ENCODE measurements around the gene PSMB11.
A peak's percentile ranks its signal among the peaks of the same experiment; 100 is the strongest.
"Not testable (repeated sequence)": the region's sequence is repeated elsewhere in the genome, so short reads cannot be mapped to it uniquely, and the experiment has no call there.

Gene PSMB11

DNA sequence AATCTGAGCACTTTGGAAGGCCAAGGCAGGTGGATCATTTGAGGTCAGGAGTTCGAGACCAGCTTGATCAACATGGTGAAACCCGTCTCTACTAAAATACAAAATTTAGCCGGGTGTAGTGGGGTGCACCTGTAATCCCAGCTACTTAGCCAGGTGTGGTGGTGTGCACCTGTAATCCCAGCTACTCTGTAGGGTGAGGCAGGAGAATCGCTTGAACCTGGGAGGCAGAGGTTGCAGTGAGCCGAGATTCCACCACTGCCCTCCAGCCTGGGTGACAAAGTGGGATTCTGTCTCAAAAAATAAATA, 28.3 kb upstream of the PSMB11 start:
- not testable (repeated sequence) for DNase-seq (ENCODE audit: low read depth in 2 of 2)

DNA sequence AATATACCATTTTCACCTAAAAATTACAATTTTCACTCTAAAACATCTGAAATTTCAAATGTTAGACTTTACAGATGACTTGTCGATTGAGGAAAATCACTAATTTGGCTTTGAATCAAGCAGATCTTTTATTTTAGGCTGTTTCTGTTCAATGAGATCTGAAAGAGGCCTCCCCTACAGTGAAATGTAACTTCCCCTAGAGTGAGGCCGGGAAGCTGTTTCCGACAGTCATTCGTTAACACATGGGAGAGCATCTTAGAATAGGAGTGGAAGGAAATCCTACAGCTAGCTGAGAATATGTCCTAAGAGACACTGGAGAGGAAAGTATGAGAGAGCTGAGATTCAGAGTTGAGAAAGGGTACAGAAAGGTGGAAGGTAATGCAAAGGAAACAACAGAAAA, 26.4 kb upstream of the PSMB11 start:
- DNase-seq (ENCODE audit: low read depth in 2 of 2): no peak

DNA sequence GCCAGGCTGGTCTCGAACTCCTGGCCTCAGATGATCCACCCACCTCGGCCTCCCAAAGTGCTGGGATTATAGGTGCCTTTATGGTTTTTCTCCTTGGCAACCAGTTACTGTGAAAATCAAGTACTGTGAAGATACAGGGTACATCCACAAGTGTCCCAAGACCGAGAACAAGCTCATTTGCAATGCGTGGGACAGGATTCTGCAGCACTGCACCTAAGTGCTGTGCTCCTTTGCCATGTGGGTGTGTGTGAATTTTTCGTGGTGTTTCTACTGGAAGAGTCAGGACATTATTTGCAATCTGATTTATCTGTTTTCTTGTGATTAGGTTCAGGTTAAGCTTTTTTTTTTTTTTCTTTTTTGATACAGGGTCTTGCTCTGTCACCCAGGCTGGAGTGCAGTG, 24.9 kb upstream of the PSMB11 start:
- no peak for DNase-seq (ENCODE audit: low read depth in 2 of 2)

DNA sequence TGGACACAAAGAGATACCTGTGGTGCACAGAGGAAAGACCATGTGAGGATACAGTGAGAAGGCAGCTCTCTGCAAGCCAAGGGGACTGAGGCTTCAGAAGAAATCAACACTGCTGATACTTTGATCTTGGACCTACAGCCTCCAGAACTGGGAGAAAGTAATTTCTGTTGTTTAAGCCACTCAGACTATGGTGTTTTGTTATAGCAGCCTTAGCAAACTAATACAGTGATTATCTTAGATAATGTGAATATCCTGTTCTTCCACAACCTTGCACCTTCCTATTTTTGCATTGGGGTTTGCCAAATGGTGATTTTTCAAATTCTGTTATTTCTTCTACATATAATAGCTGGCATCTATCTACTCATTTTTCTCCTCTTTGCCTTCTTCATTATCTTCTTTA, 23.9 kb upstream of the PSMB11 start:
- no peak for DNase-seq (ENCODE audit: low read depth in 2 of 2)

DNA sequence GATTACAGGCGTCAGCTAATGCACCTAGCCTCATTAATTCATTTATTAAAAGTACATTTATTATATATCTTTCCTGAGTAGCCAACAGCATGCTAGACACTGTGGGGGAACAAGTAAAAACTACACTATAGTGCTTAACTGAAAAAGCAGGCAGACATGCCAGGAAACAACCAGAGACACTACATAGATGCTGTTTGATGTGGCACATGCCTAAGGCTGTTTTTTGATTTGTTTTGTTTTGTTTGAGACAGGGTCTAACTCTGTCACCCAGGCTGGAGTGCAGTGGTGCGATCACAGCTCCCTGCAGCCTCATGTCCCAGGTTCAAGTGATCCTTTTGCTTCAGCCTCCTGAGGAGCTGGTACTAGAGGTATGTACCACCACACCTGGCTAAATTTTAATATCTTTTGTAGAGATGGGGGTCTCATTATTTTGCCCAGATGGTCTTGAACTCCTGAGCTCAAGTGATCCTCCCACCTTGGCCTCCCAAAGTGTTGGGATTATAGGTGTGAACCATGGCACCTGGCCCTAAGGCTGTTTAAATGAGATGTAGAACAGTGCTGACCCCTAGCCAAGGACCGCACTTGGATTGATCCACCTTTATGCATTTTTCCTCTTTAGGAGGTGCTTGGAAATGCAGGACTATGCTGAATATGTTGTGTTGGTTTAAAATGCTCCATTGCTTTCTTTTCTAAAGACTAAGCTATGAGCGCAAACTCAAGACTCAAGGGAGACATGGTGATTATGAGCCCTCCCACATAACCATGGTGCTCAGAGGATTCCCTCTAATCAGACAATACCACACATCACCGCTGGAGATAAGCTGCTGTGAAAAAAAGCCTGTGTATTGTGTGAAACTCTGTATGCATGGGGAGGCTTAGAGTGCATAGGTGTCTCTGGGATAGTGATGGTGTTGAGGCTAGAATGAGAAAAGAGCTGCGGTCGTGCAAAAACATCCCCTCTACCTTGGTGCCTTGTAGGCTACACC, 21.6 kb upstream of the PSMB11 start:
- DNase-seq (ENCODE audit: low read depth in 2 of 2): no peak

DNA sequence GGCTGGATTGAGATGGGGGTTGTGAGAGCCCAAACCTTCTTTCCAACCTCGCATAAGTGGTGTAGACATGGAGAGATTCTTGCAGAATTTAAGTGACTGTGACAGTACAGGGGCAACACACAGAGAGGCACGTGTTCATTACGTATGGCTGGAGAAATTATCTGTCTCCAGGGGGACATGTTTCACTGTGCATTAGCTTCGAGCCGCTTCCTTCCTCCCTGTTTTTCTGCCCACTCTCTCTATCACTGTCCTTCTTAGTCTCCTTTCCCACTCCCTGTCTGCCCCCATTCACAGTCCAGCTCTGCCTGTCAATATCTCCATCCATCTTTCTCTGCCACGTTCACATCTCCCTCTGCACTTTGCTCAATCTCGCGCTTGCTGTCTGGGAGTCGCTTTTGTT, 20.6 kb upstream of the PSMB11 start:
- DNase-seq (ENCODE audit: low read depth in 2 of 2): no peak

DNA sequence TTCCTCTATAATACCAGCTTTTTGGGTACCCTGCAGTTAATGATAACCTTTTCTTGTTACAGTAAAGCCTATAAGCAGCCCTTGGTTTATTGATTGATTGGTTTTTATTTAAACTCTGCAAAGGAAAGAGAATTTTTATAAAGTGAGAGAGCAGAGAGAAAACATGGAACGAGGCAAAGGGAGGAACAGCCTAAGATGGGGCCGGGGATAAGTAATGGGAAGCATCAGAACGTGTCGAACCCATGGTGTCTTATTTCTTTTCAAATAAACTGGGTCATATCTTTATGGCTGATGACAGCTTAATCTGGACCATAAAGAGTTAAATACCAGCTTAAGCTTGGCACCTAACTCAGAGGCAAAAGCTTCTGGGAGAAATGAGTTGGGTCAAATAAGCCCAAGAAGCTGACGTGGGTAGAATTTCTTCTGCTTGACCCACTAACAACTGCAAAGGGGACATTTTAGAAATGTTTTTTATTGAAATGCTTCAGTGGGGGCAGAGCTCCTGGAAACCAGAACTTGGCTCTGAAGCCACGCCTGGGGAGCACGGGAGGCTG, 20.0 kb upstream of the PSMB11 start:
- no peak for DNase-seq (ENCODE audit: low read depth in 2 of 2)

DNA sequence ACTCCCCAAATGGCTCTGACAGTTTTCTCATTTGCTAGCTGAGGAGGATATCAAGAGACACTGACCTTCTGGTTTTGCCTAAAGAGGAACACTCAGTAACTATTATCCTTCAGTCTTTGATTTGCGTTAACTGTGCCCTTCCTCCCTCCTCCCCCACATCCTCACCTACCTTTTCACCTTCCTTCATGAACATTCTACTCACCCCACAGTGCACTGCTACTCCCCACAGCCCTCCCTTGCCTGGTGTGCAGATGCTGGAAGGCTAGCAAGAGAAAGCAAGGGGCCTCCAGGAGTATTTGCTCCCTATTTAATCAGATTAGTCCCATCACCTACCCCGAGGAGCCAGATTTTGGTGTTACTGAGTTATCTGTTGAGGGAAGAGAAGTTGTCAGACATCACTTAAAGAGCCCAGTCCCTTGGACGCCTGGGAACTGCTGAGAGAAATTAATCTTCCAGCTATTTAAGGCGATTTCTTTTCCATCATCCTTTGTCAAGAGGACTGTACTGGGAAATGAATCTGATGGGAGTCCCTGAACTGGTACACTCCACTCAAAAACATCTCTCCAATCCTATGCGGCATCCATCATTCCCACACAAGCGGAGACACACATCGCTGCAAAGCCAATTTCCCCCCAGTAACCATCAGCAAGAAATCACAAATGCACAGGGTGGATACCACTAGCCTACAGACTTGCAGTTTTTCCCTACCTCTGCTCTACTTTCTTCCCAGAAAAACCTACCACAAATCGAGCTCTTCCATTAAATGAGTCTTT, 18.8 kb upstream of the PSMB11 start:
- no peak for DNase-seq (ENCODE audit: low read depth in 2 of 2)

DNA sequence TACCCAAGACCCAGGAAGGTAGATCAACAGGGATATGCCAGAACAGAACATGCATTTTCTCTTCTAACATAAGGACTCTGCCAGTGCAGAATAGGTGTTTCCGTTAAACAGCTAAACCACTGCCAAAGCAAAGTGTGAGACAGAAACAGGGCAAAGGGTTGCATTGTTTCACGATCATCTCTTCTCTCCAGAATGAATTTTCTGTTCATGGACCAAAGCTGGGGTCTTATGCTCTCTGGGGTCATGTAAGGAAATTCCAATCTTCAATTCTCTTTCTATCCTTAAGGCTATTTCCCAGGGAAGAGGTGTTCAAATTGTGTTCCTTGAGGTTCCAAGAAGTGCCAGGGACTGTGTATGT, 18.2 kb upstream of the PSMB11 start:
- no peak for DNase-seq (ENCODE audit: low read depth in 2 of 2)

DNA sequence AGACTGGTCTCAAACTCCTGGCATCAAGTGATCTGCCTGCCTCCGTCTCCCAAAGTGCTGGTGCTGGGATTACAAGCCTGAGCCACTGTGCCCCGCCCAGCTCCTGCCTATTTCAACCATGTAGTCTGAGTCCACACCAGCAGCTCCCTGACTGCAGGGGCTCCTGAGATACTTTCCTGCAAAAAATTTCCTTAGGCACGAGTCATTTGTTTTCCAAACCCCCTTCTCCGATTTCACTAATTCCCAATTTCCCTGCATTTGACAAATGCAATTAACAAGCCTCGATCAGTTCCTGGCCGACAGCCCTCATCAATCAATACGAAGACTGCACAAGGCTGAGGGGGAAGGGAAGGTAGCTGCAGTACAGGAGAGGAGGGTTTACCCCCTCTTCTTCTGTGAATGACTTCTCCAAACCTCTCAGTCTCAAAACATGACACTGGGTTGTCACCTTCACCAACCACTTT, 17.4 kb upstream of the PSMB11 start:
- no peak for DNase-seq (ENCODE audit: low read depth in 2 of 2)

DNA sequence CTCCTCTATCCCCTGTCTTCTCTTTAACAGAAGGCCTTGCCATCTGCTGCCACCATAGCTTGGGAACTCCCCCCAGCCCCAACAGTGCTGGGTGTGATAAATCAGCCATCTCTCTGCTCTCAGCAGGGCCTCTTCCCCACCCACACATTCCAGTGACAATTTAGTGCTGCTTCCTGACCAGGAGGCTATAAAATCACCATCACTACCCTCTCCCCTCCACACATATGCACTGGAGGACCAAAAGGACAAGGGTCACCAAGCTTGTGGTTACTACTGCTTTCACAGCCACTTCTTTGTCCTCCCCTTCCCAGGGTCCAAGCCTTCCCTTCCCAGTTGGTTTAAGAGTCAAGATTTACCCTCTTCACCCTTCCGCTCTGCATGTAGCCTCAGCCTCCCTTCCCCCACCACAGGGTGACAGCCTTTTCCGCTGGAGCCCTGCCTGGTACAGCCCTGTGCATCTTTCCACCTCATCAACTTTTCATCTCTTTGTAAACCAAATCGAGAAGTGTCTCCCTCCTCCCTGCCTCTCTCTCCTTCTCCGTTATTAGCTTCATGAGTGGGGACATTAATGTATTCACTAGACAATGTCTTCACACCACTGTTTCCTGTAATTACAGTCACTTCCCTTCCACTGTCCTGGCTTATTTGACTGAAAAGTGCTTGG, 16.7 kb upstream of the PSMB11 start:
- no peak for DNase-seq (ENCODE audit: low read depth in 2 of 2)

DNA sequence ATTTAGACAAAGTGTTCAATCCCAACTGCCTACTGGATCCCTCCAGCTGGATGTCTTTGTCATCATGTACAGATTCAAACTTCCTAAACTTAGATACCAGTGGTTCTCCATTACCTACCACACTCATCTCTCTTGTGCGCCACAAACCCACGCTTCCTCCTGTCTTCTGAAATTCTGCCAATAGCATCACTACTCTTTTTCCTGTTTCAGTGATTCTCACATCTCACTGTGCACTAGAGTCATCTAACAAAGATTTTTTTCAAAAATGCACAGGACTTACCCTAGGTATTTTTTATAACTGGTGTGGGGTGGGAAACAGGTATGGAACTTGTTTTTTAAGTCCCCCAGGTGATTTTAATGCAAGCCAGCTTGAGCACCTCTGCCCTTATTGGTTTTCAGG, 13.2 kb upstream of the PSMB11 start:
- DNase-seq (ENCODE audit: low read depth in 2 of 2): no peak

DNA sequence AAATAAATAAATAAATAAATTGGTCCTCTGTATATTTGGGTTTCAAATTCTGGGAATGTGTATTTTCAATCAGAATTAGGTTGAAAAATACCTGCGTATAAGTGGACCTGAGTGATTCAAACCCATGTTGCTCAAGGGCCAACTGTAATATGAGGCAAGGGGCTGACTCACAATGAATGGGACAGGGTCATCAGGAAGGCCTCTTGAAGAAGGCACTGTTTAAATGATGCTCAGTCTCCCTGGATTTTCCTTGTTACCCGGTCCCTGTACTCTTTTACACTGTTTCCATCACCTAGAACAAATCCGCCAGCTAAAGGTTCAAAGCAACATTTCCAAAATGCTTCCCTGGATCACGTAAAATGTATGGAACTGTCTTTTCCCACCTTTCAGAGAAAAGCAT, 11.1 kb upstream of the PSMB11 start:
- DNase-seq (ENCODE audit: low read depth in 2 of 2): no peak

DNA sequence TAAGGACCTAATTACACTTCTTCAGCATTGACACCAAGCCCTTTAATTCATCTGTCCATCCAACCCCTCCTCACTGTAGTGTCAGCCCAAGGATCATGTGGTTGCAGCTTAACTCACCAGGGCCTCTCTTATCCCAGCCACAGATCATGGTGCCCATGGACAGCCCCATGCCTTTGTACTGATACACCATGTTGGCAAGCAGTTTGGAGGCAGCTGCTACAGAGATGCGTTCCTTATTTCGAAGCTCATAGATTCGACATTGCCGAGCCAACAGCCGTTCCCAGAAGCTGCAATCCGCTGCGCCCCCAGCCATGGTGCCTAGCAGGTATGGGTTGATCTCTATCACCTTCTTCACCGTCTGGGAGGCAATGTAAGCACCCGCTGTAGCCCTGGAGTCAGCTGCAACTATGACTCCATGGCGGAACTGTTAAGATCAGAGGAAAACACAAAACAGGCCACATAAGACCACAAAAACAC, 8.7 kb upstream of the PSMB11 start:
- DNase-seq (ENCODE audit: low read depth in 2 of 2): no peak

DNA sequence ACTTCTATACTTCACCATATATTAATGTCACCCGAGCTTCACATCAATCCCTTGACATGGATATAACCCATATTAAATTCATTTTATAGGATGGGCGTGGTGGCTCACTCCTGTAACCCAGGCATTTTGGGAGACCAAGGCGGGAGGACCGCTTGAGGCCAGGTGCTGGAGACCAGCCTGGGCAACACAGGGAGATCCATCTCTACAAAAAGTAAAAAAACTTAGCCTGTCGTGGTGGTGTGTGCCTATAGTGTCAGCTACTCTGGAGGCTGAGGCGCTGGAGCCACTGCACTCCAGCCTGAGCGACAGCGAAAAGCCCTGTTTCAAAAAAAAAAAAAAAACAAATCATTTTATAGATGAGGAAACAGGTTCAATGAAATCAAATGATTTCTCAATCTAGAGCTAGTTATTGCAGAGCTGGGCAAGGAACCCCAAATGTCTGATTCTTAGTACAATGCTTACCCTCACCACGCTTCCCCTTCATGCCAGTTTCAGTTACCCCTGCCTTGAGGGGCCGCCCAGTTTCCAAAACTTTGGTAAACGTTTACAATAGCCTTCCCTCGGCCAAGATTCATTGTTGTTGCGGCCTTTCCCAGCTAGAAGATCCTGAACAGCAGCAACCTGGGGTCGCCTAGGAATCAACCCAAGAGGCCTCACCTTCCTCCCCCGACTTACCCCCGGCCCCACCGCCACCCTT, 8.1 kb upstream of the PSMB11 start:
- DNase-seq (ENCODE audit: low read depth in 2 of 2): no peak

DNA sequence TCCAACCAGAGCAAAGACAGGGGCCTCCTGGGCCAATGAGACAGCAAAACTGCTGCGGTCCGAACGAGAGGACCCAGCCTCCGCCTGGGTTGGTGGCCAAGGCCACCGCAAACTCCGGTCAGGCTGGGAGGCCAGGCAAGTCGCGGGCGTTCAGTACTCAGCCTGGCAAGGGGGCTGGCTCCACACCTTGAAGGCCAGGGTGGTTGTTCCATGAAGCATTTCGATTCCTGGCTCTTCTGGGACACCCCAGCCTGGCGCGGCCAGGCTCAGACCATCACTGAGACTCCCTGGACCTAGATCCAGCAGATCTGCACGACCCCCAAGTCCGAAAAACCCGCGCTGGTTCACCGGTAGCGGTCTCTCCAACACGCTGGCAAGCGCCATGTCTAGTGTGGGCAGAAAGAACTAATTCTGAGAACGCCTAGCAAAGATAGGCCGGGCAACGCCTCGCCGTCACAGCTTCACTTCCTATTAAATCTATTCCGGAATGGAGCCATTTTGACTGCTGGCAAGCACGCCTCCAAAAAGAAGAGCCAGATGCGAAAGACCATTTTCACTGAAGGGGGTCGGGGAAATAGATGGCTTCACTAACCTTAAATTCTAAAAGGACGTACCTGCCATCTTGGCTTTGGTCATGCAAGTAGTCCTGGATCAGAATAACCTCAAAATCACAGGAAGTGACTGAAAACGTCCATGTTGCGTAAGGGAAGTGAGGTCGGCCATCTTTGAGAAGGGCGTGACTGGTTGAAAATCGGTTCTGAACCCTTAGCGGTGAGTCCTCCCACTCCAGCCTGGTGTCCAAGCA, 7.3 kb upstream of the PSMB11 start, which contains the start of gene PSMB5:
PSMB5 (minus strand) TSS at position 403 of the 805 bp plus-strand sequence; CDS start at position 384, 19 bp downstream.
- peak; percentile 72 to 83 for DNase-seq (ENCODE audit: low read depth in 2 of 2)

DNA sequence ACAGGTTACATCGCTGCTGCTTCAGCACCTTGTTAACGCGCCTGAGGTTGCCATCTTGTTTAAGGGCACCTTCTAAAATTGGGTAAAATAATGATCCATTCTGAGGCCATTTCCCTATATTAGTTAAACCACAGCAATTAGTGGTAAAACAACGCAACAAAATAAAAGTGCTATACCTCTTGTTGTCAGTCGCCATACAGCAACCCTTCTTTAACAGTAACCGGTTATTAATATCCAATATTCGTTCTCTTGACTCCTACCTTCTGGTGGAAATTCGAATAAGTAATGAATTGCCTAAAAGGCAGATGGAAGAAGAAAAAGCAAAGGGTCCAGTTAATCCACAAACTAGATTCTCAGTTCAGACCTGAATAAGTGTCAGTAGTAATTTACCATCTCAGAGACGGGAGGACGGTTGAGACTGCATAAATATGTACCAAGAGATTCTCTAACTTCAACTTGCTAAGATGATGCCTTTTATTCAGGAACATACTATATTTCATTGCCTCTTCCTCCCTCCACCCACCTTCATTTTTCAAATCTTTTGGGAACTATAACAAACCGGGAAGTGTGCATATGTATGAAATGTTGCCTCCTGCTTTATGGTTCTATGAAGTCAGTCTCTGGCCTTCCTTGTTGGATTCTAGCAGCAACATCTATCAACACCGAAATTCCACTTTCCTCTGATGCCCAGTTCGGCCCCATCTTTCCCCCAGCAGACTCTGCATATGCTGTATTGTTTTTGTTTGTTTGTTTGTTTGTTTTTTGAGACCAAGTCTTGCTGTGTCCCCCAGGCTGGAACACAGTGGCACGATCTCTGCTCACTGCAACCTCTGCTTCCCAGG, 6.5 kb upstream of the PSMB11 start:
- no peak for DNase-seq (ENCODE audit: low read depth in 2 of 2)

DNA sequence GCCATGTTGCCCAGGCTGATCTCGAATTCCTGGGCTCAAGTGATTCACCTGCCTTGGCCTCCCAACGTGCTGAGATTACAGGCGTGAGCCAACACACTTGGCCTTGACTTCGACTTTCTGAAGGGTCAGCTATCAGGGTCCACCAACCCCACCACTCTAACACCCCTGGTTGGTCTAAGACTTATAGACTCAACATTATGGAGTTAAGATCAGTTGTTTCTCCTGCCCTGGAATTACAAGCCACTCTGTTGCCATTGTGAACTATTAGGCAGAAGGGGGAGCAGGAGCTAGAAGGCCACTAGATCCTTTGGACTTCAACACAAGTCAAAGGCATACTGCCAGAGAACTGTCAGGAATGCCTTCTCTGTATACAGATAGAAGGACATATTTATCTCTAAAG, 1.9 kb upstream of the PSMB11 start:
- DNase-seq (ENCODE audit: low read depth in 2 of 2): no peak

DNA sequence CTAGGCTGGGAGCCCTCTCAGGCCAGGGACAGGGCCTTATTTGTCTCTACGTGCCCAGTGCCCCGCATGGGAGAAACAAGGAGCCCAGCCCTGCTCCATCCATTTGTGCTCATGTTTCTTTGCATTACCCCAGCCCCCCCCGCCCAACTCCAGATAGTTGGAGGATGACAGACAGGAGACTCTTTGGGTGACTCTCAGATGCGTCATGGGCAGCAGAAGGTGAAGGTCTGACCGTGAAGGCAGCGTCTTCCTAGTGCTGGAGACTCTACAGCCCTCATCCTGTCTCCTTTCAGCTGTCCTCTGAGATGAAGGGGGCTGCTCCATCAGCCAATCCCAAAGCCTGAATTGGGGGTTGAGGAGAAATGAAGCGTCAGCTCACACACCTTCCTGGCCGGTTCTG, 283 bp upstream of the PSMB11 start:
- no peak for DNase-seq (ENCODE audit: low read depth in 2 of 2)

DNA sequence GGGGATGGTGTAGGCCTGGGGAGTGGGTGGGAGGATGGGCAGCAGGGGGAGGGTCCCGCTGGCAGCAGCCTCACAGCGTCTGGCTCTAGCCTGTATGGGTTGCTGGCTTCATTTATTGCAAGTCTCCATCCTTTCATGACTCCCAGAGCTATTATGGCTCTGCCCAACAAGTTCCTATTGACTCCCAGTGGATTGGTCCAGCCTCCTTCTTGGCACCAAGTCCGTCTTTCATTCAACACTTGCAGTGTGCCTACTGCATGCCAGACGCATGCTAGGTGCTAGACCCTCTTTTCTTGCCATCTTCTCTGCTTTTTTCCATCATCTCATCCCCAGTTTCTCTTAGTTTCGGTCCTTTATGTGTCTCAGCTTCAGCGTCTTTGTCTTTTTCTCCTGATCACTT, 1.1 kb downstream of the PSMB11 start:
- no peak for DNase-seq (ENCODE audit: low read depth in 2 of 2)
